SK-N-SH (cell line): ENCODE data around the gene RPH3AL. TPM values are rescaled to one million over a fixed set of nuclear protein-coding genes. Genes with fewer than 3 reads are reported as not detected.

Source experiments
- CTCF ChIA-PET: fragments of 300-600, 350-600 bp; formaldehyde crosslinking; extraction: SDS; loops from one replicate; lab custom pipeline; 2021; lab: Yijun Ruan, JAX
- POLR2A ChIA-PET: fragments of 350-600 bp; sonication (Branson Sonifier 250); formaldehyde crosslinking; extraction: SDS; loops from one replicate; lab custom pipeline; 2020; ENCODE audit warnings: antibody characterized with exemption, inconsistent platforms; lab: Yijun Ruan, JAX
- DNase-seq: peaks from one replicate; pipeline ENCODE4 v3.0.0; 2012
- H2AFZ ChIP-seq: fragments of 200-600 bp; sonication (generic); 2 replicates; pipeline ENCODE4 v1.8.1; 2016; ENCODE audit warnings: antibody characterized with exemption, mild to moderate bottlenecking, low read depth
- H3F3A ChIP-seq: fragments of 200-600 bp; sonication (generic); replicated peaks from 2 replicates; pipeline ENCODE3; 2016; ENCODE audit warnings: antibody characterized with exemption, mild to moderate bottlenecking; ENCODE audit not compliant: insufficient read depth
- H3K27ac ChIP-seq, 2 experiments: fragments of 200-500 bp in 1 of 2; fragments of 200-600 bp in 1 of 2; sonication (Bioruptor generic) in 1 of 2; sonication (generic), shearing (Covaris generic) in 1 of 2; 2 replicates each; pipeline versions ENCODE4 v1.5.1 to v1.6.1; 2014 to 2016; ENCODE audit warnings: low read depth in 2 of 2, inconsistent platforms in 1 of 2, low read length in 1 of 2, mild to moderate bottlenecking in 1 of 2, mixed read lengths in 1 of 2
- H3K27me3 ChIP-seq: fragments of 200-600 bp; sonication (generic), shearing (Covaris generic); 2 replicates; pipeline ENCODE4 v1.6.1; 2016; ENCODE audit warnings: mixed run types; ENCODE audit not compliant: insufficient read depth
- H3K36me3 ChIP-seq, 2 experiments: fragments of 200-500 bp in 1 of 2; fragments of 200-600 bp in 1 of 2; sonication (Bioruptor generic) in 1 of 2; sonication (generic) in 1 of 2; replicated peaks in 1 of 2; 2 replicates each; pipeline versions ENCODE3 to v1.5.1; 2014 to 2016; ENCODE audit warnings: low read length in 1 of 2, mild to moderate bottlenecking in 1 of 2; ENCODE audit not compliant: insufficient read depth in 2 of 2, control insufficient read depth in 1 of 2
- H3K4me1 ChIP-seq, 2 experiments: fragments of 200-500 bp in 1 of 2; fragments of 200-600 bp in 1 of 2; sonication (Bioruptor generic) in 1 of 2; sonication (generic), shearing (Covaris generic) in 1 of 2; 2 replicates each; pipeline versions ENCODE4 v1.5.1 to v1.6.1; 2014 to 2016; ENCODE audit warnings: low read depth in 1 of 2, low read length in 1 of 2, mixed run types in 1 of 2; ENCODE audit not compliant: insufficient read depth in 2 of 2, control insufficient read depth in 1 of 2
- H3K4me2 ChIP-seq: fragments of 200-600 bp; sonication (generic), shearing (Covaris generic); 2 replicates; pipeline ENCODE4 v1.6.1; 2017; ENCODE audit warnings: mixed run types
- H3K4me3 ChIP-seq, 2 experiments: fragments of 200-500 bp in 1 of 2; fragments of 200-600 bp in 1 of 2; sonication (Bioruptor generic) in 1 of 2; sonication (generic), shearing (Covaris generic) in 1 of 2; 2 replicates each; pipeline versions ENCODE4 v1.5.1 to v1.8.1; 2014 to 2016; ENCODE audit warnings: low read depth in 2 of 2, inconsistent platforms in 1 of 2, low read length in 1 of 2, mild to moderate bottlenecking in 1 of 2, mixed read lengths in 1 of 2, moderate library complexity in 1 of 2
- H3K79me2 ChIP-seq: fragments of 200-600 bp; sonication (generic); 2 replicates; pipeline ENCODE4 v1.8.1; 2017; ENCODE audit warnings: mild to moderate bottlenecking; ENCODE audit not compliant: insufficient read depth
- H3K9ac ChIP-seq: fragments of 200-600 bp; sonication (generic); 2 replicates; pipeline ENCODE4 v1.6.1; 2017; ENCODE audit warnings: mixed run types
- H3K9me2 ChIP-seq: fragments of 200-600 bp; sonication (generic); 2 replicates; pipeline ENCODE4 v1.6.1; 2017; ENCODE audit warnings: mixed run types
- H3K9me3 ChIP-seq: fragments of 200-600 bp; sonication (generic); 2 replicates; pipeline ENCODE4 v1.6.1; 2017; ENCODE audit warnings: mixed run types, mild to moderate bottlenecking, moderate library complexity
- H4K20me1 ChIP-seq: fragments of 200-600 bp; sonication (generic); 2 replicates; pipeline ENCODE4 v1.6.1; 2017; ENCODE audit warnings: mild to moderate bottlenecking, mixed run types; ENCODE audit not compliant: insufficient read depth
- CHD2 ChIP-seq: fragments of 150-350 bp; IDR thresholded peaks from 2 replicates; pipeline ENCODE4 v1.6.1; 2018; ENCODE audit warnings: low read length; ENCODE audit not compliant: partially characterized antibody
- EZH2phosphoT487 ChIP-seq: fragments of 200-600 bp; sonication (generic); IDR thresholded peaks from 2 replicates; pipeline ENCODE4 v1.6.1; 2017; ENCODE audit warnings: low read depth, mixed run types, mild to moderate bottlenecking, antibody characterized with exemption, moderate library complexity, borderline replicate concordance
- FOSL2 ChIP-seq: IDR thresholded peaks from 2 replicates; pipeline ENCODE4 v1.4.0; 2012; ENCODE audit warnings: low read depth, mild to moderate bottlenecking, moderate library complexity, borderline replicate concordance
- GATA2 ChIP-seq: sonication (generic); formaldehyde crosslinking; IDR thresholded peaks from 2 replicates; pipeline ENCODE4 v1.5.0; 2020; ENCODE audit warnings: mild to moderate bottlenecking, missing genetic modification reagents
- IRF3 ChIP-seq: fragments of 150-350 bp; IDR thresholded peaks from 2 replicates; pipeline ENCODE4 v1.6.1; 2016; ENCODE audit warnings: mild to moderate bottlenecking, low read depth, low read length
- MXI1 ChIP-seq: IDR thresholded peaks from 2 replicates; pipeline ENCODE4 v1.6.1; 2012; ENCODE audit warnings: mild to moderate bottlenecking, low read depth, low read length, improper control_type of control experiment
- NRF1 ChIP-seq: IDR thresholded peaks from 2 replicates; pipeline ENCODE4 v1.6.1; 2012; ENCODE audit warnings: low read depth, mild to moderate bottlenecking, low read length
- RCOR1 ChIP-seq: fragments of 150-350 bp; IDR thresholded peaks from 2 replicates; pipeline ENCODE4 v1.6.1; 2017; ENCODE audit warnings: antibody characterized with exemption, low read length
- RFX5 ChIP-seq: IDR thresholded peaks from 2 replicates; pipeline ENCODE4 v1.6.1; 2012; ENCODE audit warnings: mild to moderate bottlenecking, improper control_type of control experiment, low read length
- RXRA ChIP-seq: IDR thresholded peaks from 2 replicates; pipeline ENCODE4 v1.4.0; 2012; ENCODE audit warnings: low read depth, mild to moderate bottlenecking, borderline replicate concordance
- TCF12 ChIP-seq: IDR thresholded peaks from 2 replicates; pipeline ENCODE4 v1.4.0; 2012
- USF1 ChIP-seq: IDR thresholded peaks from 2 replicates; pipeline ENCODE4 v1.4.0; 2012; ENCODE audit warnings: low read depth, borderline replicate concordance
- YY1 ChIP-seq: IDR thresholded peaks from 2 replicates; pipeline ENCODE4 v1.4.0; 2012; ENCODE audit warnings: low read depth, mild to moderate bottlenecking
- ZBTB33 ChIP-seq: IDR thresholded peaks from 2 replicates; pipeline ENCODE4 v1.4.0; 2012; ENCODE audit warnings: low read depth, borderline replicate concordance
- WGBS: methylation state at CpG from one replicate; pipeline ENCODE4 v1.1.6; 2017; ENCODE audit warnings: low lambda C conversion rate; 5-methylcytosine and 5-hydroxymethylcytosine counted together
- polyA plus RNA-seq, 3 experiments: library from polyadenylated mRNA; depleted of rRNA; stranded (reverse); fragments of >200 nt; gene quantifications; 2 replicates each; pipeline ENCODE4 v1.2.3, GENCODE V29; 2012

RPH3AL gene
- polyA plus RNA-seq, 1 of the 3 experiments (the other 2 are of a cell fraction) = 2.9 TPM

- no peak overlapping the region for H3K27ac ChIP-seq
- DNase-seq = no peak
- H3K9ac ChIP-seq = no peak overlapping the region
- H3K4me2 ChIP-seq = no peak overlapping the region
- H3K27me3 ChIP-seq = no peaks in the 10 kb centered on the region
- no peak overlapping the region for H2AFZ ChIP-seq
- H3K79me2 ChIP-seq = no peaks in the 10 kb centered on the region
- H3K4me1 ChIP-seq = peaks cover 0 to 5% of the 10 kb centered on the region in 2 experiments; a peak in 1 of 4 replicates
- no peaks in the 10 kb centered on the region for H4K20me1 ChIP-seq
- no peaks in the 10 kb centered on the region for H3K9me3 ChIP-seq
- H3K36me3 ChIP-seq = no peaks in the 10 kb centered on the region
- H3K9me2 ChIP-seq = no peaks in the 10 kb centered on the region
- no peaks in the 10 kb centered on the region for H3F3A ChIP-seq
- CTCF ChIA-PET = interaction anchor here (2.8 kb wide), 1 partner anchor 119 kb away, joined by 7 read pairs; no protein-coding TSS in a partner anchor
- 53% methylated on average over 5 of the region's 6 CpGs for WGBS
- TF ChIP-seq USF1 = no peak
- no peak for TF ChIP-seq EZH2phosphoT487
- no peak for TF ChIP-seq GATA2
- TF ChIP-seq FOSL2 = no peak
- no peak for TF ChIP-seq RCOR1
- no peak for TF ChIP-seq CHD2
- no peak for TF ChIP-seq MXI1
- TF ChIP-seq RFX5 = no peak
- no peak for TF ChIP-seq TCF12
- TF ChIP-seq ZBTB33 = no peak
- no peak for TF ChIP-seq NRF1
- no peak overlapping the region for H3K4me3 ChIP-seq
- POLR2A ChIA-PET = no interaction called here
Observed at GRCh38 chr17:266219-266618, 86.4 kb downstream of the RPH3AL start.

- Histone ChIP-seq H3F3A (no peaks in the 10 kb centered on the region), H3K27me3 (no peaks in the 10 kb centered on the region), H3K4me1 (peaks cover 0 to 5% of the 10 kb centered on the region in 2 experiments; a peak in 1 of 4 replicates), H3K4me3 (no peak overlapping the region), H3K4me2 (no peak overlapping the region), H3K27ac (no peak overlapping the region), H3K9me3 (no peaks in the 10 kb centered on the region), H3K79me2 (no peaks in the 10 kb centered on the region), H3K9ac (no peak overlapping the region), H2AFZ (no peak overlapping the region), H4K20me1 (no peaks in the 10 kb centered on the region), H3K36me3 (no peaks in the 10 kb centered on the region), H3K9me2 (no peaks in the 10 kb centered on the region)
- TF ChIP-seq YY1 = no peak
- no peak for TF ChIP-seq ZBTB33
- TF ChIP-seq IRF3 = no peak
- TF ChIP-seq MXI1 = no peak
- TF ChIP-seq RXRA = no peak
- no peak for TF ChIP-seq RCOR1
- POLR2A ChIA-PET = no interaction called here
- CTCF ChIA-PET = interaction anchor here (2.8 kb wide), 1 partner anchor 120 kb away, joined by 7 read pairs; no protein-coding TSS in a partner anchor
- DNase-seq = no peak
- 58% methylated on average over 6 of the region's 10 CpGs for WGBS
Observed at GRCh38 chr17:265718-266117, 86.9 kb downstream of the RPH3AL start.
